SK-N-SH treated with all-trans-retinoic acid at 6 μM for 48 hours (cell line): ENCODE results near the gene RNF114.
"Not testable (repeated sequence)": the region's sequence is repeated elsewhere in the genome, so short reads cannot be mapped to it uniquely, and the experiment has no call there.

Source experiments
- ATAC-seq: fragments of 200-7000 bp; cut with Tn5 transposase; 3 replicates; pipeline ENCODE4 v1.9.1; 2020; ENCODE audit warnings: mild to moderate bottlenecking, moderate library complexity
- ARNTL ChIP-seq: fragments of 450-650 bp; formaldehyde crosslinking; IDR thresholded peaks from 2 replicates; pipeline ENCODE4 v1.5.0; 2020; ENCODE audit warnings: low read depth, mild to moderate bottlenecking, moderate library complexity, borderline replicate concordance
- CSDC2 ChIP-seq: fragments of 250-450 bp; sonication (Bioruptor Pico); IDR thresholded peaks from 2 replicates; pipeline ENCODE4 v1.5.0; 2020; ENCODE audit warnings: mild to moderate bottlenecking, moderate library complexity
- ESRRG ChIP-seq: fragments of 250-450 bp; sonication (Bioruptor Pico); IDR thresholded peaks from 2 replicates; pipeline ENCODE4 v1.6.1; 2021; ENCODE audit warnings: mild to moderate bottlenecking
- GLIS3 ChIP-seq: fragments of 250-450 bp; sonication (Bioruptor Pico); IDR thresholded peaks from 2 replicates; pipeline ENCODE4 v1.5.0; 2020; ENCODE audit warnings: mild to moderate bottlenecking, moderate library complexity
- OSR1 ChIP-seq: fragments of 250-450 bp; sonication (Bioruptor Pico); IDR thresholded peaks from 2 replicates; pipeline ENCODE4 v1.8.0; 2022; ENCODE audit warnings: moderate library complexity, mild to moderate bottlenecking, inconsistent platforms
- RARB ChIP-seq: fragments of 250-450 bp; sonication (Bioruptor Pico); IDR thresholded peaks from 2 replicates; pipeline ENCODE4 v1.8.0; 2021; ENCODE audit warnings: mild to moderate bottlenecking, moderate library complexity
- SNAI2 ChIP-seq: fragments of 250-450 bp; sonication (Bioruptor Pico); IDR thresholded peaks from 2 replicates; pipeline ENCODE4 v1.5.0; 2020; ENCODE audit warnings: mild to moderate bottlenecking, moderate library complexity
- TCF4 ChIP-seq: fragments of 250-450 bp; sonication (Bioruptor Pico); IDR thresholded peaks from 2 replicates; pipeline ENCODE4 v1.8.0; 2021; ENCODE audit warnings: mild to moderate bottlenecking, moderate library complexity, borderline replicate concordance
- ZC3H10 ChIP-seq: fragments of 250-450 bp; sonication (Bioruptor Pico); IDR thresholded peaks from 2 replicates; pipeline ENCODE4 v1.5.1; 2021; ENCODE audit warnings: mild to moderate bottlenecking, moderate library complexity
- ZFP3 ChIP-seq: fragments of 250-450 bp; sonication (Bioruptor Pico); IDR thresholded peaks from 2 replicates; pipeline ENCODE4 v1.5.0; 2020; ENCODE audit warnings: mild to moderate bottlenecking, moderate library complexity
- ZFP30 ChIP-seq: fragments of 450-650 bp; formaldehyde crosslinking; IDR thresholded peaks from 2 replicates; pipeline ENCODE4 v1.5.0; 2022; ENCODE audit warnings: mild to moderate bottlenecking, moderate library complexity
- ZNF565 ChIP-seq: fragments of 450-650 bp; formaldehyde crosslinking; conservative IDR thresholded peaks from 2 replicates; pipeline ENCODE4 v1.5.0; 2020; ENCODE audit warnings: low read depth, mild to moderate bottlenecking, moderate library complexity
- ZNF70 ChIP-seq: fragments of 450-650 bp; formaldehyde crosslinking; IDR thresholded peaks from 2 replicates; pipeline ENCODE4 v1.5.0; 2020; ENCODE audit warnings: mild to moderate bottlenecking, moderate library complexity
- ZNF8 ChIP-seq: fragments of 450-650 bp; formaldehyde crosslinking; IDR thresholded peaks from 2 replicates; pipeline ENCODE4 v1.5.0; 2020; ENCODE audit warnings: mild to moderate bottlenecking, moderate library complexity
- TF ChIP-seq, protein P1 (sequence below): fragments of 250-450 bp; sonication (Bioruptor Pico); IDR thresholded peaks from 2 replicates; pipeline ENCODE4 v1.8.0; 2020; ENCODE audit warnings: mild to moderate bottlenecking, moderate library complexity, borderline replicate concordance
- TF ChIP-seq, protein P2 (sequence below): fragments of 250-450 bp; sonication (Bioruptor Pico); IDR thresholded peaks from 2 replicates; pipeline ENCODE4 v1.5.1; 2020; ENCODE audit warnings: low read depth, mild to moderate bottlenecking, moderate library complexity
- TF ChIP-seq, protein P3 (sequence below): fragments of 250-450 bp; sonication (Bioruptor Pico); IDR thresholded peaks from 2 replicates; pipeline ENCODE4 v1.5.1; 2021; ENCODE audit warnings: mild to moderate bottlenecking, moderate library complexity
- TF ChIP-seq, protein P4 (sequence below): fragments of 250-450 bp; sonication (Bioruptor Pico); IDR thresholded peaks from 2 replicates; pipeline ENCODE4 v1.8.0; 2021; ENCODE audit warnings: low read depth, mild to moderate bottlenecking, moderate library complexity, borderline replicate concordance

RNF114 gene

DNA sequence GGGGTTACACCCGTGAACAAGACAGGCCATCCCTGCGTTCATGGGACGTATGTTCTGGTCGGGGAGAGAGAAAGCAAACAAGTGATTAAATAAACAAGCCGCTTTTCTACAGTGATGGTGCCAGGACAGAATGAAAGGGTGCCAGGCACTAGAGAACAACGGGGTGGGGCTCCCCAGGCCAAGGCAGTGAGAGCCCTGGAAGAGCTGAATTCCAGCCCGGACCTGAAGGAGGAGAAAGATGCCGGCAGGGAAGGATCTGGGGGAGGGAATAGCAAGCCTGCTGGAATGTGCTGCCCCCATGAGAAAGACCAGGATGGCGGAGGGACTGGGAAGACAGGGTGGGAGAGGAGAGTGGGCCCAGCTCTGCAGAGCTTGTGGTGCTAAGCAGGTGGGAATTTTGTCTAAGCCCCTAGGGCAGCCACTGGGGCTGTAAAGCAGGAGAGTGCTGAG lies 54.1 kb downstream of the RNF114 start (continued):
- TF ChIP-seq, protein P1, sequence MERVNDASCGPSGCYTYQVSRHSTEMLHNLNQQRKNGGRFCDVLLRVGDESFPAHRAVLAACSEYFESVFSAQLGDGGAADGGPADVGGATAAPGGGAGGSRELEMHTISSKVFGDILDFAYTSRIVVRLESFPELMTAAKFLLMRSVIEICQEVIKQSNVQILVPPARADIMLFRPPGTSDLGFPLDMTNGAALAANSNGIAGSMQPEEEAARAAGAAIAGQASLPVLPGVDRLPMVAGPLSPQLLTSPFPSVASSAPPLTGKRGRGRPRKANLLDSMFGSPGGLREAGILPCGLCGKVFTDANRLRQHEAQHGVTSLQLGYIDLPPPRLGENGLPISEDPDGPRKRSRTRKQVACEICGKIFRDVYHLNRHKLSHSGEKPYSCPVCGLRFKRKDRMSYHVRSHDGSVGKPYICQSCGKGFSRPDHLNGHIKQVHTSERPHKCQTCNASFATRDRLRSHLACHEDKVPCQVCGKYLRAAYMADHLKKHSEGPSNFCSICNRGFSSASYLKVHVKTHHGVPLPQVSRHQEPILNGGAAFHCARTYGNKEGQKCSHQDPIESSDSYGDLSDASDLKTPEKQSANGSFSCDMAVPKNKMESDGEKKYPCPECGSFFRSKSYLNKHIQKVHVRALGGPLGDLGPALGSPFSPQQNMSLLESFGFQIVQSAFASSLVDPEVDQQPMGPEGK, result no peak
- TF ChIP-seq ESRRG (no peak), ZFP3 (no peak)
- TF ChIP-seq, protein P2, sequence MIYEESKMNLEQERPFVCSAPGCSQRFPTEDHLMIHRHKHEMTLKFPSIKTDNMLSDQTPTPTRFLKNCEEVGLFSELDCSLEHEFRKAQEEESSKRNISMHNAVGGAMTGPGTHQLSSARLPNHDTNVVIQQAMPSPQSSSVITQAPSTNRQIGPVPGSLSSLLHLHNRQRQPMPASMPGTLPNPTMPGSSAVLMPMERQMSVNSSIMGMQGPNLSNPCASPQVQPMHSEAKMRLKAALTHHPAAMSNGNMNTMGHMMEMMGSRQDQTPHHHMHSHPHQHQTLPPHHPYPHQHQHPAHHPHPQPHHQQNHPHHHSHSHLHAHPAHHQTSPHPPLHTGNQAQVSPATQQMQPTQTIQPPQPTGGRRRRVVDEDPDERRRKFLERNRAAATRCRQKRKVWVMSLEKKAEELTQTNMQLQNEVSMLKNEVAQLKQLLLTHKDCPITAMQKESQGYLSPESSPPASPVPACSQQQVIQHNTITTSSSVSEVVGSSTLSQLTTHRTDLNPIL (CRISPR knock-in tag), result no peak

DNA sequence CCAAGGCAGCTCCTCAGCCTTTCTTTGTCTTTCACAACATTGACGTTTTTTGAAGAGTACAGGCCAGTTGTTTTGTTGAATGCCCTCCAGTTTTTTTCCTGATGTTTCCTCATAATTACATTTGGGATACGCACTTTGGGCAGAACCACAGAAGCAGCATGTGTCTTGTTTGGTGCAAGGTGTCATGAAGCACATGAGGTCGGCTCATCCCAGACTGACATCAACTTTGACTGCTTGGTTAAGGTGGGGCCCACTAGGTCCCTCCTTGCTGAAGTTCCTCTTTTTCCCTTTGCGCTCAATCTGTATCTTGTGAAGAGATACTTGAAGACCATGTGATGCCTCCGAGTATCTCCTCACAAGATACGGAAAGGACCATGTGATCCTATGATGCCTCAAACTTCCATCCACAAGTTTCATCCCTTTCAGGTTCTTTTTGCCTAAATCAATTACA lies 57.1 kb downstream of the RNF114 start:
- TF ChIP-seq SNAI2 (CRISPR knock-in tag) (no peak), ZNF565 (no peak), ZNF8 (CRISPR knock-in tag) (no peak), GLIS3 (CRISPR knock-in tag) (no peak), CSDC2 (CRISPR knock-in tag) (no peak)
- no peak for ATAC-seq

DNA sequence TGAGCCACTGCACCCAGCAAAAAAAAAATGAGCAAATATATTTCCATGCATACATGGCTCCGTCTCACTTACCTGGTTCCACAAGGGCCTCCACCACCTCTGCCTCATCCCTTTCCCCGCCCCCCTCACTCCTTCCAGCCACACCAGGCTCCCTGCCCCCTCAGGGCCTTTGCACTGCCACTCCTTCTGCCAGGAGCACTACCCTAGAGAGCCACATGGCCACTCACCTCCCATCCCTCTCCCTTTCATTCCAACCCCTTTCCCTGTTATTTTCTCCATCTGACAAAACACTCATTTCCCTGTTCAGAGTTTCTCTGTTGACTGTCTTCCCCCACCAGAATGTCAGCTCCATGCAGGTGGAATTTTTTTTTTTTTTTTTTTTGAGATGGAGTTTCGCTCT lies 59.4 kb downstream of the RNF114 start:
- TF ChIP-seq ZNF70 (CRISPR knock-in tag), result 0 out of 2 replicates have a peak, but pooled peaks have one; percentile 35
- no peak for TF ChIP-seq TCF4 (CRISPR knock-in tag)
- no peak for TF ChIP-seq RARB
- TF ChIP-seq ZNF8 (CRISPR knock-in tag), result no peak
- TF ChIP-seq, protein P3, sequence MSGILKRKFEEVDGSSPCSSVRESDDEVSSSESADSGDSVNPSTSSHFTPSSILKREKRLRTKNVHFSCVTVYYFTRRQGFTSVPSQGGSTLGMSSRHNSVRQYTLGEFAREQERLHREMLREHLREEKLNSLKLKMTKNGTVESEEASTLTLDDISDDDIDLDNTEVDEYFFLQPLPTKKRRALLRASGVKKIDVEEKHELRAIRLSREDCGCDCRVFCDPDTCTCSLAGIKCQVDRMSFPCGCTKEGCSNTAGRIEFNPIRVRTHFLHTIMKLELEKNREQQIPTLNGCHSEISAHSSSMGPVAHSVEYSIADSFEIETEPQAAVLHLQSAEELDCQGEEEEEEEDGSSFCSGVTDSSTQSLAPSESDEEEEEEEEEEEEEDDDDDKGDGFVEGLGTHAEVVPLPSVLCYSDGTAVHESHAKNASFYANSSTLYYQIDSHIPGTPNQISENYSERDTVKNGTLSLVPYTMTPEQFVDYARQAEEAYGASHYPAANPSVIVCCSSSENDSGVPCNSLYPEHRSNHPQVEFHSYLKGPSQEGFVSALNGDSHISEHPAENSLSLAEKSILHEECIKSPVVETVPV, result no peak
- TF ChIP-seq, protein P2 (CRISPR knock-in tag), result no peak
- no peak for ATAC-seq

DNA sequence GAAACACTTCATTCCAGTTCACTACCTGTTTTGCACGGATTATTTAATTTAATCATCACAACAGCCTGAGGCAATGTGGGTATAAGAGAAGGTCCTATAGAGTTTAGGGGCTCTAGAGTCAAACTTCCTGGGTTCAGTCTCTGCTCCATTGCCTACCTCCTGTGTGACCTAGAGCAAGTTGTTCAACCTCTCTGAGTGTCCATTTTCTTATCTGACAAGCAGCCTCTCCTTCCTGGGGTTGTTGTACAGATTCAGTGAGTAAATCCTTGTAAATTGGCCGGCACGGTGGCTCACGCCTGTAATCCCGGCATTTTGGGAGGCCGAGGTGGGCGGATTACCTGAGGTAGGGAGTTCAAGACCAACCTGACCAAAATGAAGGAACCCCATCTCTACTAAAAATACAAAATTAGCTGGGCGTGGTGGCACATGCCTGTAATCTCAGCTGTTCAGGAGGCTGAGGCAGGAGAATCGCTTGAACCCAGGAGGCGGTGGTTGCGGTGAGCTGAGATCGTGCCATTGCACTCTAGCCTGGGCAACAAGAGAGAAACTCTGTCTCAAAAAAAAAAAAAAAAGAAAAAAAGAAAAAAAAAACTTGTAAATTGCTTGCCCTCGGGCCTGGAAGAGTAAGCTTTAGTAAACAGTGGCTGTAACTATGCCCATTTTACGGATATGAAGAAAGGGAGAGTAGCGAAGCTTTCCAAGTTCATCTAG lies 62.4 kb downstream of the RNF114 start:
- not testable (repeated sequence) for ATAC-seq

DNA sequence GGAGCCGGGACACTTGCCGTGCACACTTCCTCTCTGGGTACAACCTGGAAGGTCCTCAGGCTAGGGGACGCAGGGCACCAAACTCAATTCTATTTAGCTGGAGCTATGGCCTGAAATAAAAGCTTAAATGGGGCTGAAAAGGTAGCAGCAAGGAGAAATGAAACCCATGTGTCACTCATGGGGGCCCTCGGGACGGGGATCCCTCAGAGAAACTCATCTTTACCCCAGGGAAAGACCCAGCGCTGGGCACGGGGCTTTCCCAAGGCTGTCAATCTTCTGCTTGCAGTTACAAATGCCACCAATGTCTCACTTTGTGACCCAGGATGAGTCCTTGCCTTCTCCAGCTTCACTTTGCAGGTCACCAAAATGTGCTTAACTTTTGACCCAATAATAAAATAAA lies 63.1 kb downstream of the RNF114 start:
- TF ChIP-seq SNAI2 (CRISPR knock-in tag) (no peak), ESRRG (no peak), OSR1 (CRISPR knock-in tag) (no peak), ZFP30 (CRISPR knock-in tag) (no peak), TCF4 (CRISPR knock-in tag) (no peak), ZC3H10 (CRISPR knock-in tag) (no peak), ZNF8 (CRISPR knock-in tag) (no peak), CSDC2 (CRISPR knock-in tag) (no peak), ZFP3 (no peak), ARNTL (CRISPR knock-in tag) (no peak)
- TF ChIP-seq, protein P4, sequence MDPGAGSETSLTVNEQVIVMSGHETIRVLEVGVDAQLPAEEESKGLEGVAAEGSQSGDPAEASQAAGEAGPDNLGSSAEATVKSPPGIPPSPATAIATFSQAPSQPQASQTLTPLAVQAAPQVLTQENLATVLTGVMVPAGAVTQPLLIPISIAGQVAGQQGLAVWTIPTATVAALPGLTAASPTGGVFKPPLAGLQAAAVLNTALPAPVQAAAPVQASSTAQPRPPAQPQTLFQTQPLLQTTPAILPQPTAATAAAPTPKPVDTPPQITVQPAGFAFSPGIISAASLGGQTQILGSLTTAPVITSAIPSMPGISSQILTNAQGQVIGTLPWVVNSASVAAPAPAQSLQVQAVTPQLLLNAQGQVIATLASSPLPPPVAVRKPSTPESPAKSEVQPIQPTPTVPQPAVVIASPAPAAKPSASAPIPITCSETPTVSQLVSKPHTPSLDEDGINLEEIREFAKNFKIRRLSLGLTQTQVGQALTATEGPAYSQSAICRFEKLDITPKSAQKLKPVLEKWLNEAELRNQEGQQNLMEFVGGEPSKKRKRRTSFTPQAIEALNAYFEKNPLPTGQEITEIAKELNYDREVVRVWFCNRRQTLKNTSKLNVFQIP (CRISPR knock-in tag), result no peak
- TF ChIP-seq, all 23 proteins: peak for 0
- ATAC-seq, result no peak; the same call in 2 of the 3 replicates

DNA sequence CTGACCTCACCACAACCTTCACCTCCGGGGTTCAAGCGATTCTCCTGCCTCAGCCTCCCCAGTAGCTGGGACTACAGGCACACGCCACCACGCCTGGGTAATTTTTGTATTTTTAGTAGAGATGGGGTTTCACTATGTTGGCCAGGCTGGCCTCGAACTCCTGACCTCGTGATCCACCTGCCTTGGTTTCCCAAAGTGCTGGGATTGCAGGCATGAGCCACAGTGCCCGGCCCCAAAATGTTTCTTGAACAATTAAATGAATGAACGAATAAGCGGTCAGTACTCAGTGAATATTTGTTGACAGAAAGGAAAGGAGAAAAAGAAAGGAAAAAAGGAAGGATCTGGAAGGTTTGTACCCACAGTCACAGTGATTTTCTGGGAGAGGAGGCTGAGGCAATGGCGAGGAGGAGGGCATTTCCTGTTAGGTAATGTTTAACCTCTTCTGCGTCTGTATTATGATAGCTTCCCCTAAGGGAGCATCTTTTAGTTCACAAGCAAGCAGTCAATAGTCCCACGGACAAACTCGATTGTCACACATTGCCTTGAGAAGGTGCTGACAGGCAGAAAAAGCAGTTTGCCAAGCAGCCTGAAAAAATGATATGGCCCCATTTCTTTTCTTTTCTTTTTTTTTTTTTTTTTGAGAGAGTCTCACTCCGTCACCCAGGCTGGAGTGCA lies 64.5 kb downstream of the RNF114 start:
- not testable (repeated sequence) for ATAC-seq
